GM23338 (cell line): ENCODE results near the gene SNAPC1. TPM values are rescaled to one million over a fixed set of nuclear protein-coding genes. Genes with fewer than 3 reads are reported as not detected.

Source experiments
- ATAC-seq: fragments of 200-7000 bp; cut with Tn5 transposase; 3 replicates; pipeline ENCODE4 v1.9.1; 2020
- DNase-seq: peaks from one replicate; pipeline ENCODE4 v3.0.0-alpha.2; 2015; ENCODE audit warnings: low spot score
- H2AFZ ChIP-seq: fragments of 200-600 bp; sonication (generic); 2 replicates; pipeline ENCODE4 v1.8.0; 2016; ENCODE audit warnings: antibody characterized with exemption, mild to moderate bottlenecking, moderate library complexity
- H3F3A ChIP-seq: fragments of 200-600 bp; sonication (generic); replicated peaks from 2 replicates; pipeline ENCODE4 v1.8.0; 2017; ENCODE audit warnings: antibody characterized with exemption, mixed run types, low read depth
- H3K27ac ChIP-seq: fragments of 200-600 bp; sonication (generic); 2 replicates; pipeline ENCODE4 v1.6.1; 2016; ENCODE audit warnings: low read depth
- H3K27me3 ChIP-seq: fragments of 200-600 bp; sonication (generic); 2 replicates; pipeline ENCODE4 v1.8.0; 2016; ENCODE audit warnings: mild to moderate bottlenecking, mixed run types, moderate library complexity; ENCODE audit not compliant: insufficient read depth
- H3K36me3 ChIP-seq: fragments of 200-600 bp; sonication (generic); 2 replicates; pipeline ENCODE4 v1.8.0; 2016; ENCODE audit warnings: mild to moderate bottlenecking; ENCODE audit not compliant: insufficient read depth
- H3K4me1 ChIP-seq: fragments of 200-600 bp; sonication (generic); 2 replicates; pipeline ENCODE4 v1.8.0; 2016; ENCODE audit warnings: mild to moderate bottlenecking, moderate library complexity; ENCODE audit not compliant: insufficient read depth
- H3K4me2 ChIP-seq: fragments of 200-600 bp; sonication (generic); 2 replicates; pipeline ENCODE4 v1.7.1; 2017; ENCODE audit warnings: mixed run types
- H3K4me3 ChIP-seq: fragments of 200-600 bp; sonication (generic); 2 replicates; pipeline ENCODE4 v1.6.1; 2016; ENCODE audit warnings: mixed run types
- H3K79me2 ChIP-seq: fragments of 200-600 bp; sonication (generic); replicated peaks from 2 replicates; pipeline ENCODE4 v1.8.0; 2017; ENCODE audit warnings: mild to moderate bottlenecking; ENCODE audit not compliant: insufficient read depth
- H3K9me2 ChIP-seq: fragments of 200-600 bp; sonication (generic); 2 replicates; pipeline ENCODE4 v1.8.0; 2017; ENCODE audit not compliant: insufficient read depth
- H4K20me1 ChIP-seq: fragments of 200-600 bp; sonication (generic); replicated peaks from 2 replicates; pipeline ENCODE4 v1.8.0; 2017; ENCODE audit warnings: mild to moderate bottlenecking; ENCODE audit not compliant: insufficient read depth
- H3K27ac Mint-ChIP-seq: 2 replicates; pipeline ENCODE4 v1.8.0; 2020; ENCODE audit warnings: inconsistent platforms, mild to moderate bottlenecking, moderate library complexity, mixed read lengths
- H3K27me3 Mint-ChIP-seq: 3 replicates; pipeline ENCODE4 v1.8.0; 2022; ENCODE audit warnings: low read depth, mild to moderate bottlenecking, moderate library complexity, mixed read lengths, inconsistent platforms; ENCODE audit not compliant: insufficient read depth, poor library complexity
- H3K36me3 Mint-ChIP-seq: 3 replicates; pipeline ENCODE4 v1.8.0; 2021; ENCODE audit warnings: low read depth, mild to moderate bottlenecking, inconsistent platforms, moderate library complexity, mixed read lengths
- H3K4me1 Mint-ChIP-seq: 3 replicates; pipeline ENCODE4 v1.8.0; 2020; ENCODE audit warnings: mild to moderate bottlenecking, inconsistent platforms, mixed read lengths
- H3K4me3 Mint-ChIP-seq: 3 replicates; pipeline ENCODE4 v1.8.0; 2021; ENCODE audit warnings: moderate library complexity, mild to moderate bottlenecking, inconsistent platforms, mixed read lengths
- H3K9me3 Mint-ChIP-seq: 3 replicates; pipeline ENCODE4 v1.8.0; 2020; ENCODE audit warnings: moderate library complexity, mild to moderate bottlenecking, inconsistent platforms, mixed read lengths
- CREB1 ChIP-seq: fragments of 250-450 bp; sonication (Bioruptor Pico); IDR thresholded peaks from 2 replicates; pipeline ENCODE4 v1.5.0; 2020; ENCODE audit warnings: low read depth, mild to moderate bottlenecking, moderate library complexity
- EZH2 ChIP-seq: fragments of 200-600 bp; sonication (generic); IDR thresholded peaks from one replicate; pipeline ENCODE4 v1.8.0; 2017; ENCODE audit warnings: antibody characterized with exemption, mild to moderate bottlenecking, low read depth; ENCODE audit not compliant: unreplicated experiment
- EZH2phosphoT487 ChIP-seq: fragments of 200-600 bp; sonication (generic); IDR thresholded peaks from one replicate; pipeline ENCODE4 v1.8.1; 2018; ENCODE audit warnings: antibody characterized with exemption; ENCODE audit not compliant: unreplicated experiment
- JUNB ChIP-seq: IDR thresholded peaks from one replicate; pipeline ENCODE4 v1.6.1; 2016; ENCODE audit warnings: antibody characterized with exemption; ENCODE audit not compliant: unreplicated experiment
- POLR2AphosphoS5 ChIP-seq: IDR thresholded peaks from 2 replicates; pipeline ENCODE4 v1.6.1; 2016; ENCODE audit warnings: antibody characterized with exemption, low read depth
- REST ChIP-seq: IDR thresholded peaks from one replicate; pipeline ENCODE4 v1.6.1; 2018; ENCODE audit warnings: antibody characterized with exemption; ENCODE audit not compliant: unreplicated experiment
- STAT1 ChIP-seq: IDR thresholded peaks from one replicate; pipeline ENCODE4 v1.6.1; 2016; ENCODE audit warnings: antibody characterized with exemption; ENCODE audit not compliant: unreplicated experiment
- ZNF331 ChIP-seq: fragments of 250-450 bp; sonication (Bioruptor Pico); IDR thresholded peaks from 2 replicates; pipeline ENCODE4 v1.5.0; 2020; ENCODE audit warnings: low read depth, mild to moderate bottlenecking, moderate library complexity
- polyA plus RNA-seq: library from polyadenylated mRNA; unstranded; fragments of >200 nt; fragmentation: Nextera tagmentation; extraction: Ambion mirVana; gene quantifications from 2 replicates; pipeline ENCODE4 v1.2.1, GENCODE V29; 2016
- total RNA-seq: library from RNA; depleted of rRNA; stranded (reverse); fragments of >200 nt; shearing (Covaris generic); gene quantifications from 2 replicates; pipeline ENCODE4 v1.2.3, GENCODE V29; 2014
- TF ChIP-seq, protein P1 (sequence below): IDR thresholded peaks from 2 replicates; pipeline ENCODE4 v1.6.1; 2016; ENCODE audit warnings: antibody characterized with exemption

Gene SNAPC1
- total and polyA plus RNA-seq, 2 experiments from 2014 or later, result 14.8 to 33.4 TPM

GRCh38 chr14:61838661-61839245 lies 76.5 kb downstream of the SNAPC1 start:
- H3K4me3 Mint-ChIP-seq, result no peak overlapping the region
- H3F3A ChIP-seq, result no peaks in the 10 kb centered on the region
- H3K79me2 ChIP-seq, result no peaks in the 10 kb centered on the region
- H3K9me2 ChIP-seq, result no peaks in the 10 kb centered on the region
- no peak overlapping the region for H2AFZ ChIP-seq
- no peak overlapping the region for H3K27ac ChIP-seq
- no peak overlapping the region for H3K4me2 ChIP-seq
- H3K9me3 Mint-ChIP-seq, result no peaks in the 10 kb centered on the region
- no peaks in the 10 kb centered on the region for H3K36me3 ChIP-seq
- H3K4me1 ChIP-seq, result peaks cover 12% of the 10 kb centered on the region; the same call in 1 of the 2 replicates
- TF ChIP-seq JUNB (no peak), STAT1 (no peak), EZH2 (no peak), REST (no peak), EZH2phosphoT487 (no peak), CREB1 (CRISPR knock-in tag) (no peak)
- TF ChIP-seq, protein P1, sequence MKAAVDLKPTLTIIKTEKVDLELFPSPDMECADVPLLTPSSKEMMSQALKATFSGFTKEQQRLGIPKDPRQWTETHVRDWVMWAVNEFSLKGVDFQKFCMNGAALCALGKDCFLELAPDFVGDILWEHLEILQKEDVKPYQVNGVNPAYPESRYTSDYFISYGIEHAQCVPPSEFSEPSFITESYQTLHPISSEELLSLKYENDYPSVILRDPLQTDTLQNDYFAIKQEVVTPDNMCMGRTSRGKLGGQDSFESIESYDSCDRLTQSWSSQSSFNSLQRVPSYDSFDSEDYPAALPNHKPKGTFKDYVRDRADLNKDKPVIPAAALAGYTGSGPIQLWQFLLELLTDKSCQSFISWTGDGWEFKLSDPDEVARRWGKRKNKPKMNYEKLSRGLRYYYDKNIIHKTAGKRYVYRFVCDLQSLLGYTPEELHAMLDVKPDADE, result no peak
- H3K36me3 Mint-ChIP-seq, result no peaks in the 10 kb centered on the region
- H3K27ac Mint-ChIP-seq, result no peak overlapping the region
- H3K27me3 ChIP-seq, result no peaks in the 10 kb centered on the region
- no peak overlapping the region for H3K4me3 ChIP-seq
- no peak for ATAC-seq
- no peaks in the 10 kb centered on the region for H4K20me1 ChIP-seq
- no peak for DNase-seq
- H3K27me3 Mint-ChIP-seq, result no peaks in the 10 kb centered on the region
- H3K4me1 Mint-ChIP-seq, result peaks cover 17% of the 10 kb centered on the region

GRCh38 chr14:61839507-61839906 lies 77.3 kb downstream of the SNAPC1 start:
- ATAC-seq (no peak), DNase-seq (no peak)
- peaks cover 12% of the 10 kb centered on the region; the same call in 1 of the 2 replicates for H3K4me1 ChIP-seq
- no peak overlapping the region for H3K4me2 ChIP-seq
- Mint-ChIP-seq H3K27me3 (no peaks in the 10 kb centered on the region), H3K4me1 (peaks cover 17% of the 10 kb centered on the region), H3K27ac (no peak overlapping the region), H3K9me3 (no peaks in the 10 kb centered on the region), H3K36me3 (no peaks in the 10 kb centered on the region), H3K4me3 (no peak overlapping the region)
- no peaks in the 10 kb centered on the region for H3K79me2 ChIP-seq
- H4K20me1 ChIP-seq, result no peaks in the 10 kb centered on the region
- H3K36me3 ChIP-seq, result no peaks in the 10 kb centered on the region
- no peaks in the 10 kb centered on the region for H3K27me3 ChIP-seq
- no peak overlapping the region for H3K27ac ChIP-seq
- no peak overlapping the region for H2AFZ ChIP-seq
- no peaks in the 10 kb centered on the region for H3F3A ChIP-seq
- no peak overlapping the region for H3K4me3 ChIP-seq
- no peaks in the 10 kb centered on the region for H3K9me2 ChIP-seq
- no peak for TF ChIP-seq POLR2AphosphoS5
- TF ChIP-seq EZH2, result no peak
- TF ChIP-seq, protein P1, result no peak
- no peak for TF ChIP-seq STAT1
- no peak for TF ChIP-seq ZNF331 (CRISPR knock-in tag)
